NAMALWA (cell line): ENCODE data around the gene PDILT.

Experiments used
- DNase-seq: peaks from one replicate; pipeline ENCODE4 v3.0.0-alpha.2; 2015; ENCODE audit warnings: low spot score

PDILT gene

DNA sequence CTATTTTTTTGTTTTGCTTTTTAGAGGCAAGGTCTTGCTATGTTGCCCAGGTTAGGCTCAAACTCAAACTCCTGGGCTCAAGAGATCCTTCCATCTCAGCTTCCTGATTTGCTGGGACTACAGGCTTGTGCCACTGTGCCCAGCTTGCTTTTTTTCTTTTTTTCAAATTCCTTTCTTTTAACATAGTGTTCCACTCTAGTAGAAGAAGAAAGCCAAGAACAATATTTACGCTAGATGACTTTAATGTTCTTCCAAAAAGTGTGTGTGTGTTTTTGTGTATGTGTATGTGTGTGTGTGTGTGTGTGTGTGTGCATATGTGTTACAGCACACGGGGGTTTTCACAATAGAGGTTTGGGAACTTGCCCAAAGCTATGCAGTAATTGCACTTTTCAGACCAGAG lies 41.3 kb downstream of the PDILT start:
- DNase-seq, result no peak

DNA sequence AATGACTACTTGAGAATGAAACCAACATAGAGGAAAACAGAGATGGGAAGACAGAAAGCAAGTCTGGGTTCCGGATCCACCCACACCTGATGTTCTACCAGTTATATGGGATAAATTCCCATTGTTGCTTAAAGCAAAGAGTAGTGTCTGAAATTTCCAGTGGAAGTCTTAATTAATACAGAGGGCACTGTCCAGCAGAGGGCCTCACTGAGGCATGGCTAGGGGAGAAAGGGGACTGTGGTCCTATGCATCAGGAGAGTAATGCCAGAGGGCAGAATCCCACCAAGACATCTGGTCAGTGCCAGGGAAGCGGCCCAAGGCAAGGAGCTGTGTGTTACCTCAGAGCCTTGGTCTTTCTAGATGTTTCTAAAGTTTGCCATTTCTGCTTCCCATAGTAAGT lies 44.5 kb downstream of the PDILT start:
- peak; percentile 24 for DNase-seq

DNA sequence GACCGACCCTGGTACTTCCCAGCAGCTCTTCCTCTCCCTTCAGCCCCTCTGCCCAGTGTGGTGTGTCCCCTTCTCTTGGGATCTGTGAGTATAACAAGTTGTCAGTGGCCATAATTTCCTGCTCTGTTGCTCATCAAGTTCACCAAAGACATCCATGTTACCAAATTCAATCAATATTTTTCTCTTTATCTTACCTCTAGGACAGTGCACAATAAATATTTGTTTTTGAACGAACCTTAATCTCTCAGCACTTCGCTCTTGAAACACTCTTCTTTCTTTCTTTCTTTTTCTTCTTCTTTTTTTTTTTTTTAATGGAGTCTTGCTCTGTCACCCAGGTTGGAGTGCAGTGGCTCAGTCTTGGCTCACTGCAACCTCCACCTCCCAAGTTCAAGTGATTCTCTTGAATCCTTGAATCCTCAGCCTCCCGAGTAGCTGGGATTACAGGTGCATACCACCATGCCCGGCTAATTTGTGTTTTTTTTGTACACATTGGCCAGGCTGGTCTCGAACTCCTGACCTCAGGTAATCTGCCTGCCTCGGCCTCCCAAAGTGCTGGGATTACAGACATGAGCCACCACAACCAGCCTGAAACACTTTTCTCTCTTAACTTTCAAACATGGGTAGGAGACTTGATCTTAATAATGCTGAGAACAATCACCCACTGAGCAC lies 49.3 kb downstream of the PDILT start:
- no peak for DNase-seq

DNA sequence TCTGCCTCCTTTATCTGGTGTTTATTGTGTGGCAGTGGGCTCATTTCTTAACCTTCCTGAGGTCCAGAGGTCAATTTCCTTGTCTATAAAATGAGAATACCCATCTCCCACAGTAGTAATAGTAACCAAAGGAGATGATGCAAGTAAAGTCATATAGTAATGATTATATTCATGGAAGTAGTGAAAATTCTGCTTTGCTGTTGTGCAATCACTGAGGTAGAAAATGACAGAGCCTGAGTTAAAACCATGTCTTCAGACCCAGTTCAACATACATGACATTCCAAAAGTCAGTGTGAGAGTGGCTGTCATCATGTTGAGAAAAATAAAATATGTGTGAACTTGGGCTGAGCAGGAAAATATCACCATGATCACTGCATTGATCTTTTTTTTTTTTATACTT lies 51.2 kb downstream of the PDILT start:
- no peak for DNase-seq

DNA sequence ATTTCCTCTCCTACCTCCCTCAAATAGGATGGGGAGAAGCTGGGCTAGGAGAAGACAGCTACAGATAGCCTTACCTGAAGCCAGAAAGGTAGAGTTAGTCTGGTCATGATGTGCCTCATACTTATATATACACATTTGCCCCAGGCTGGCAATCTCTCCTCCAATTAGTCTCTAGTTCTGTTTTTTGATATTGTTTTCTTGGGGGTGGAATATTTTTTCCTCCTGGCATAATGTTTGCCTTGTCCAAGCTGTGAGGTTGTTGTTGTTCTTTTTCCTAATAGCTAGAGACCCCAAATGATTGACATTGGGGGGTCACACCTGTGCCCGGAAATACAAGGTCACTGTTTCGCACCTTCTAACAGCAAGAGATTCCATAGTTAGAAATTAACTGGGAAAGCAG lies 51.9 kb downstream of the PDILT start, which contains the start of gene UMOD:
Gene UMOD, minus strand, starts transcription at position 101 of the 400 bp plus-strand sequence. CDS start 1,978 bp downstream, outside the sequence.
- DNase-seq, result no peak

DNA sequence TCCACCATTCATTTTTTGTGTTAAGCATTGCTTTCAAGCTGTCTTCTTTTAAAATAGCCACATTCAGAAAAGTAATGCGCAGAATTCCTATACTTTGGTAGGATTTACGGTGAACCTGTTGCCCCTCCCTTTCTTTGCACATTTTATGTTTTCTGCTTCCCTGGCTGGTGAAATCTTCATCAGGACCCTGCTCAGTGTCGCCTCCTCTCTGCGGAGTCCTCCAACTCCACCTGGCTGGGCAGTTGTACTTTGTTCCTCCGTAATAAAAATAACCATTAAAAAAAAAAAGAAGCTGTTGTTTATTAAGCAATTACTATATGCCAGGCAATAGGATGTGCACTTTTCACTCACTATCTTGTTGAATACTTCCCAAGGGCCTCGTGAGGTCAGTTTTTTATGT lies 54.9 kb downstream of the PDILT start:
- no peak for DNase-seq

GRCh38 chr16:20348365-20349185 lies 56.0 kb downstream of the PDILT start:
- DNase-seq, result no peak

GRCh38 chr16:20347666-20348364 lies 56.7 kb downstream of the PDILT start:
- DNase-seq, result no peak

GRCh38 chr16:20344611-20345010 lies 59.9 kb downstream of the PDILT start:
- DNase-seq, result no peak

DNA sequence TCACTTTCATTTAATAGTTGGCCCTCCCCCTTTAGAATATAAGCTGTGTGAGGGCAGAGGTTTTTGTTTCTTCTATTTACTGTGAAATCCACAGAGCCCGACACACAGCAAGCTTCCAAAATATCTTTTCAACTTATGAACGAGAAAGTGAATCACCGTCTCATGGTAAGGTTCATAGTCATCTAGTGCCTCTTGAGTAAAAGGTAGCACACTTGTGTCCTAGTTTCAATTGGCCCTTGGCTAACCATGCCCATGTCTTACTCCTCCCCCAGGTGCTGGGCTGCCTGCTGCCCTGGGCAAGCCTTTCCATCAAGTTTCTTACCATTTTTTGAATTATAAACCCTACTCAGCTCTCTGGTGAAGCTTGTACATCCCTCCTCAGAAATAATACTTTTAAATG lies 64.8 kb downstream of the PDILT start:
- DNase-seq, result no peak

DNA sequence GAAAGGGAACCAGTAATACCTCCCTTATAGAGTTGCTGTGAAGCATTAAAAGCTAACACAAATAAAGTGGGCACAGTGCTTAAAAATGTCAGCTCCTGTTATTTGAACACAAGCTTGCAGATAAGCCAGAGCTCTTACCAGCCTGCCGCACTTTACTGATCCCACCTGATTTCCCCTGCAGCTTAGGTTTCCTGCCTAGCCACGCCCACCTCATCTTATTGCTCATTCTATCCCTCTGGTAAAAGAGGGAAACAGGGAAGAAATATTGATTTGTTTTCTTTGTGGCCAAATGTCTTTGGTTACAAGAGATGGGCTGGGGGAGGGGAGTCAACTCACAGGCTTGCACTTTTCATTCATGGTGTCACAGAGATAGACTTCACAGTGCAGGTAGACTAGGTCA lies 67.6 kb downstream of the PDILT start:
- no peak for DNase-seq

DNA sequence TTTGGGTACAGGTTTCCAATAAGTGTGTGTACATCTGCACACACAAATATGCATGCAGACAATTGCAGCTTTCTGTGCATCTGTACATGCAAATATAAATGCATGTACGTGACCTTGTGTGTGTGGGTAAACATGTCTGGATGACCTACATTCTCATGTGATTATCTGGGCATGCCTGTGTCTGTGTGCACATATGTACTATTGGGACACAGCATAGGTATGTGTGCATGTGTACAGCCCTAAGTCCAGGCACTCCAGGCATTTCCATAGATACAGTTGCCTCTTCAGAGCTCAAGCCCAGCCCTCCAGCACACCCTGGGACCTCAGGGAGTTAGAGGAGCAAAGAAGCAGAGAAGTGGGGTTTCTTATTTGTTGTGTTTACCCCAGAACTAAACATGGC lies 70.1 kb downstream of the PDILT start:
- no peak for DNase-seq

DNA sequence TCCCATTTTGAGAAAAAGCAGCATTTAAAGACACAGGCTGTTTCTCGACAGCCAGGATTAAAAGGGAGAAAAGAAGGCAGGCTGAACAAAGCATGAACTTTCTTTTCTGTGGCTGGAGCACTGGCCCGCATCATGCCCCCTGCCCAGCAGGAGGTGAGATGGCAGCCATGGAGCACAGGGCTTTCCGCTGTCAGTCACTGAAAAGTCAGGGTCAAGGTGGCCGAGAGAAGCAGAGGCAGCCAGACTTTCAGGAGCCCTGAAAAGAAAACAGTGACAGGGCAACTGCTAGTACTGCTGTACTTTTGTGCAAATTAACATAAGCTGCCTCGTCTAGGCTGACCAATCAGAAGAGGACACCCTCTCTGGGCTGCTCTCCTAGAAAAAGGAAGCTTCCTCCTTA lies 71.4 kb downstream of the PDILT start:
- DNase-seq, result no peak

DNA sequence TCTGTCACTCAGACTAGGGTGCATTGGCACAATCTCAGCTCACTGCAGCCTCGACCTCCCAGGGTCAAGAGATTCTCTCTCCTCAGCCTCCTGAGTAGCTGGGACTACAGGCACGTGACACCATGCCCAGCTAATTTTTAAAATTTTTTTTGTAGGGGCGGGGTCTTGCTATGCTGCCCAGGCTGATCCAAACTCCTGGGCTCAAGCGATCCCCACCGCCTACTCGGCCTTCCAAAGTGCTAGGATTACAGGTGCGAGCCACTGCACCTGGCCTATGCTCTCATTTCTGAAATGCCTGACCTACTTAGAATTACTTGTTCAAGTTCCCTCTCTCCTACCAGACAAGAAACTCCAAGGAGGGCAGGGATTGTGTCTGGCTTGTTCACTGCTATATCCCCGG lies 72.1 kb downstream of the PDILT start:
- no peak for DNase-seq

GRCh38 chr16:20331635-20332034 lies 72.9 kb downstream of the PDILT start:
- no peak for DNase-seq

- no peak for DNase-seq
These were observed 75.0 kb downstream of the PDILT start for GRCh38 chr16:20329392-20330138.

GRCh38 chr16:20327444-20328041 lies 77.0 kb downstream of the PDILT start, which contains the start of gene GP2:
TSS of gene GP2 (minus strand) at chr16:20327513. CDS start at chr16:20326431, 1,082 bp downstream.
- DNase-seq, result no peak

GRCh38 chr16:20326321-20326720 lies 78.2 kb downstream of the PDILT start:
- no peak for DNase-seq

GRCh38 chr16:20325005-20325404 lies 79.5 kb downstream of the PDILT start:
- DNase-seq, result no peak

DNA sequence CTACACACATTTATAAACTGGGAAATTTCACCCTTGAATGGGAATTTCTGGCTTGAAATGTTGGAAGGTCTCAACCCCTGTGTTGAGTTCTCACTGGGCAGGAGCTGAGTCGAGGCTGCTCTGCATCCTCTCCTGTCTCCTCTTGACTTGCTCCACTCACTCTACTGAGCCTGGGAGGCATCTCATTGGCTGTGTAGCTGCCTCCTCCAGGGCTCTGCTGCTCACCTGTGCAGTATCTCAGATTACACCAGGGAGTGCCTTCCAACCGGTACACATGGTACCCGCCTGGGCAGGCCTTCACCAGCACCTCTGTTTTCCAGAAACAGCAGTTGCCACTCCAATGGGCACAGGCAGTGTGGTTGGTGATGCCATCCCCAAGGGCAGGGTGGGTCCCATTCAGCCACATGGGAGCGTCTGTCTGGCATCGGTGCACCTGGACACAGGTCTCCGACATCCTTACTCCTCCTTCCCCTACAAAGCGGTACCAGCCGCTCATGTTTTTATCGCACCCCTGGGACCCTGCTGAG lies 80.9 kb downstream of the PDILT start:
- DNase-seq, result no peak

GRCh38 chr16:20322696-20323095 lies 81.8 kb downstream of the PDILT start:
- no peak for DNase-seq
